Measurements from ENCODE around the gene ASS1. TPM values are rescaled to one million over a fixed set of nuclear protein-coding genes. Genes with fewer than 3 reads are reported as not detected.

Gene ASS1
- total and polyA plus RNA-seq, 2 donors (not counting 1 experiment from before 2014, with no cell fraction given): 44.7 to 223 TPM

- Histone ChIP-seq H4K20me1 (ENCODE audit: control insufficient read depth, extremely low read depth, insufficient read depth, low read length) (no peaks in the 10 kb centered on the region), H3K27me3 (ENCODE audit: control insufficient read depth, insufficient read depth, low read length) (peaks cover 4% of the 10 kb centered on the region), H3K79me2 (ENCODE audit: control insufficient read depth, insufficient read depth, low read length) (no peaks in the 10 kb centered on the region), H3K4me2 (ENCODE audit: extremely low read depth, insufficient read depth, low read length) (no peak overlapping the region), H2AFZ (ENCODE audit: low read length) (no peak overlapping the region), H3K4me3 (replicated peaks in 1 of 4; ENCODE audit: control extremely low read depth in 1 of 4, insufficient read depth in 1 of 4, low read depth in 3 of 4, low read length in 4 of 4) (no peak overlapping the region), H3K4me1 (ENCODE audit: control insufficient read depth, extremely low read depth, insufficient read depth, low read length) (no peaks in the 10 kb centered on the region), H3K27ac (ENCODE audit: insufficient read depth, low read length) (no peak overlapping the region), H3K9me3 (ENCODE audit: control insufficient read depth, insufficient read depth, low read depth, low read length) (no peaks in the 10 kb centered on the region), H3K9ac (ENCODE audit: insufficient read depth, low read length) (no peak overlapping the region), H3K36me3 (ENCODE audit: control insufficient read depth, insufficient read depth, low read length) (no peaks in the 10 kb centered on the region)
- no peak for DNase-seq (ENCODE audit: low read depth in 2 of 2)
- TF ChIP-seq CTCF (conservative IDR thresholded peaks at IDR 0.05 in 1 of 2, IDR thresholded peaks at IDR 0.05 in 1 of 2; ENCODE audit: low read depth in 1 of 2, low read length in 2 of 2) (no peak), EZH2 (IDR thresholded peaks at IDR 0.05; ENCODE audit: low read length, missing control alignments) (no peak)
Measured at GRCh38 chr9:130437011-130437789, 7.6 kb upstream of the ASS1 start.

- no peak for TF ChIP-seq CTCF (conservative IDR thresholded peaks at IDR 0.05 in 1 of 2, IDR thresholded peaks at IDR 0.05 in 1 of 2; ENCODE audit: low read depth in 1 of 2, low read length in 2 of 2)
- no peak for TF ChIP-seq EZH2 (IDR thresholded peaks at IDR 0.05; ENCODE audit: low read length, missing control alignments)
- no peak for DNase-seq (ENCODE audit: low read depth in 2 of 2)
- H4K20me1 ChIP-seq (ENCODE audit: control insufficient read depth, extremely low read depth, insufficient read depth, low read length): no peaks in the 10 kb centered on the region
Measured at GRCh38 chr9:130438382-130438981, 6.3 kb upstream of the ASS1 start.

GRCh38 chr9:130441031-130441430 is 3.7 kb upstream of the ASS1 start:
- no peak for TF ChIP-seq EZH2 (IDR thresholded peaks at IDR 0.05; ENCODE audit: low read length, missing control alignments)
- no peak for TF ChIP-seq CTCF (conservative IDR thresholded peaks at IDR 0.05 in 1 of 2, IDR thresholded peaks at IDR 0.05 in 1 of 2; ENCODE audit: low read depth in 1 of 2, low read length in 2 of 2)
- Histone ChIP-seq H3K4me2 (ENCODE audit: extremely low read depth, insufficient read depth, low read length) (no peak overlapping the region), H3K27me3 (ENCODE audit: control insufficient read depth, insufficient read depth, low read length) (peaks cover 9% of the 10 kb centered on the region), H3K9me3 (ENCODE audit: control insufficient read depth, insufficient read depth, low read depth, low read length) (no peaks in the 10 kb centered on the region), H3K27ac (ENCODE audit: insufficient read depth, low read length) (no peak overlapping the region), H3K79me2 (ENCODE audit: control insufficient read depth, insufficient read depth, low read length) (no peaks in the 10 kb centered on the region), H2AFZ (ENCODE audit: low read length) (no peak overlapping the region), H3K9ac (ENCODE audit: insufficient read depth, low read length) (no peak overlapping the region), H4K20me1 (ENCODE audit: control insufficient read depth, extremely low read depth, insufficient read depth, low read length) (no peaks in the 10 kb centered on the region), H3K4me1 (ENCODE audit: control insufficient read depth, extremely low read depth, insufficient read depth, low read length) (no peaks in the 10 kb centered on the region), H3K36me3 (ENCODE audit: control insufficient read depth, insufficient read depth, low read length) (no peaks in the 10 kb centered on the region), H3K4me3 (replicated peaks in 1 of 4; ENCODE audit: control extremely low read depth in 1 of 4, insufficient read depth in 1 of 4, low read depth in 3 of 4, low read length in 4 of 4) (no peak overlapping the region)
- no peak for DNase-seq (ENCODE audit: low read depth in 2 of 2)

More at GRCh38 chr9:130438382-130438981, 6.3 kb upstream of the ASS1 start:
- no peak overlapping the region for H3K4me2 ChIP-seq (ENCODE audit: extremely low read depth, insufficient read depth, low read length)
- no peaks in the 10 kb centered on the region for H3K79me2 ChIP-seq (ENCODE audit: control insufficient read depth, insufficient read depth, low read length)
- no peaks in the 10 kb centered on the region for H3K9me3 ChIP-seq (ENCODE audit: control insufficient read depth, insufficient read depth, low read depth, low read length)
- no peak overlapping the region for H3K27ac ChIP-seq (ENCODE audit: insufficient read depth, low read length)
- no peaks in the 10 kb centered on the region for H3K27me3 ChIP-seq (ENCODE audit: control insufficient read depth, insufficient read depth, low read length)
- H3K9ac ChIP-seq (ENCODE audit: insufficient read depth, low read length): no peak overlapping the region
- no peaks in the 10 kb centered on the region for H3K4me1 ChIP-seq (ENCODE audit: control insufficient read depth, extremely low read depth, insufficient read depth, low read length)
- no peak overlapping the region for H2AFZ ChIP-seq (ENCODE audit: low read length)
- no peaks in the 10 kb centered on the region for H3K36me3 ChIP-seq (ENCODE audit: control insufficient read depth, insufficient read depth, low read length)
- H3K4me3 ChIP-seq (replicated peaks in 1 of 4; ENCODE audit: control extremely low read depth in 1 of 4, insufficient read depth in 1 of 4, low read depth in 3 of 4, low read length in 4 of 4): no peak overlapping the region

Data from fibroblast of lung (primary cell).